ENCODE data around the gene ABCA12.

ABCA12 gene

DNA sequence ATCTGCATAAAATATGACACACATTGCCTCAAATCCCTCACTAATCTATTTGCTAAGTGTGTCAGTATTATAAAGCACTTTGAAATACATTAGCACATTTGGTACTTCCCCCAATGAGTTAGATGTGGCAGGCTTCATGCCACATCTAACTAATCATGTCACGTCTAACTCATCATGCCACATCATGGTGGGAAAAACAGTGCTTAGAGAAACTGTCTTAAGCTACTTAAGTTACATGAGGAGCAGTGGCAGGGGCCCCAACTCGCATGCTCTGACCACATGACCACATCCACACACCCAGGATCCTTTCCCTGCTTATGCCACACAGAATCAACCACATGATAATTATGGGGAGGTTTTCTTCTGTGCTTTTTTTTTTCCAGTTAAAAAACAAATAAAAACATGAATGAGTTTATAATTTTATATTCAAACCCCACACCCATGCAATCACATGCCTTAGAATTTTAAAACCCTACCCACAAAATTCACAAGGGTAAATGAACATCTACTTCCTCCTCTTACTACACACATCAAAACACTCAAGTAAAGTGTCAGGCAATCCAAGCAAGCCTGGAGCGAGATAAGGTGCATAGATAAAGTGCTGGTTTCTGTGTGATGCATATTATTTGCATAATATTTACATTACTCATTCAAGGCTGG lies 1.6 kb downstream of the ABCA12 start:
- DNase-seq: no peak

DNA sequence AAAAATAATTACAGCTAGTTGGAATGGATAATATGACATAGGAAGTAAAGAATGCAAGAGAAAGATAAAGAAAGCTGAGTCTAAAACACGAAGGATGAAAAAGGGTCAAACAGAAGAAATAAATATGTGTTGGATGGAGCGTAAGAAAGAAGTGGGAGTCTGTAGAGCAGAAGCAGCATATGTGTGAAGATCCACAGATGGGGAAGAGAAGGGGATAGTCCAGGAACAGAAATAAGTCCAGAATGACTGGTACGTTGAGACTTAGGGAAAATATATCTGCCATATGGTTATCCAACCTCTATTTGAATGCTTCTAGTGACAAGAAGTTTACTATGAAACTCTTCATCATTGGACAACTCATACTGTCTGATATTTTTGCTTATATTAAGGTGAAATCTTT lies 18.0 kb downstream of the ABCA12 start:
- no peak for DNase-seq

DNA sequence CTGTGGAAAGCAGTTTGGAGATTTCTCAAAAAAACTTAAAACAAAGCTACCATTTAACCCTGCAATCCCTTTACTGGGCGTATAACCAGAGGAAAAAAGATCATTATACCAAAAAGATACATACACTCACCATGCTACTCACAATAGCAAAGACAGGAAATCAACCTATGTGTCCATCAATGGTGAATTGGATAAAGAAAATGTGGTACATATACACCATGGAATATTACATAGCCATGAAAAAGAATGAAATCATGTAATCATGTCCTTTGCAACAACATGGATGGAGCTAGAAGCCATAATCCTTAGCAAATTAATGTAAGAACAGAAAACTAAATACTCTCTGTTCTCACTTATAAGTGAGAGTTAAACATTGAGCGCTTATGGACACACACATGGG lies 18.6 kb downstream of the ABCA12 start:
- no peak for DNase-seq

DNA sequence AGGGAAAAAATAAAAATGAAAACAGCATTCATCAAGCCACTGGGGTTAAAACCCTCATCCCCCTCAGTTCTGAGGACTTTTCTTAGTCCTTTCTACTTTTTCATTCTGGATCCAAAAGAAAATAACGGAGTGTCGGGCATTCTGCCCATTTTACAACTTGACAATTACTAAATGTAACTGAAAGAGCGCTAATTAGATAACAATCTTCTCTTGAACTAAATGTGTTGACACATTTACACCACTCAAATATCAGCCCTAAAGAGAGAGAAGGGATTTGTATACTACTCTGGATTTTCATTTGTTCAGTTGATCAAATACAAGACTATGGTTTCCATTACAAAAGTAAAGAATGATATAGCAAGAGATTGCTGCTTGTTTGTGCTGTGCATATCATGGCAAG lies 27.5 kb downstream of the ABCA12 start:
- DNase-seq: no peak

DNA sequence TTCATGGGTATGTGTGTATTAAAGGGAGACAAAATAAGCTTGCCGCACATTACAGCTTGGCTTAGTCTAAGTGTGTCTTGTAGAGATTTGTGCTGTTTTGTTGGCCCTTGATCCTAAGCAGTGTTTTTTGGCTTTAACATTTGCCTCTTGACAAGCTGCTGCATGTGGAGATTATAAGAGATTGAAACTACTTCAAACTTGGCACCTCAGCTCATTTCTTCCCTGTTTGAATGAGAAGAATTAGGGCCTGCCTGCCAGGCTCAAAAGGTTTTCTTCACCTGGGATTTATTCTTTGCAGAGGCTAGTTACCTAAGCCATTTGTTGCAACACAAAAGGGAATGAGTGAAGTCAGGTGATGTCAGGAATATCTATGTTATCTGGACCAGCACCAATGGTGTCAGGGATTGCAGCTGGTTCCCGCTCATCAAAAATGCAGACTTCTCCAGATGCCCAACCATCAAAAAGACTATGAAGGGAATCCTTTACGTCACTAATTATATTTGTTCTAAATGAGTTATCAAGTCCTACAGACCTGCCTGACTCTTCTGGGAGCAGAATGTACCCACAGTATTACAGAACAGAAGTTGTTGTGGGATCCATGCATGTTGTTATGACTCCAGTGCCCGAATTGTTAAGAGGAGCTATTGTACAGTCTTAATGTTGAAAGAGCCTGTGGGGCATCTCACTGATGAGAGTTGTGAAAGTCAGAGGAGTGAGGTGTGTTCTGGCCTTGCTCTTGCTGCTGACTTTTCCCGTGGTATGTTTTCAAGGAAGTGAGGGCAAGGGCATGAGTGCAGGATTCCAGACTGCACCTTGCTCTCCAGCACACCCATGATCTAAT lies 31.0 kb downstream of the ABCA12 start:
- DNase-seq: no peak

DNA sequence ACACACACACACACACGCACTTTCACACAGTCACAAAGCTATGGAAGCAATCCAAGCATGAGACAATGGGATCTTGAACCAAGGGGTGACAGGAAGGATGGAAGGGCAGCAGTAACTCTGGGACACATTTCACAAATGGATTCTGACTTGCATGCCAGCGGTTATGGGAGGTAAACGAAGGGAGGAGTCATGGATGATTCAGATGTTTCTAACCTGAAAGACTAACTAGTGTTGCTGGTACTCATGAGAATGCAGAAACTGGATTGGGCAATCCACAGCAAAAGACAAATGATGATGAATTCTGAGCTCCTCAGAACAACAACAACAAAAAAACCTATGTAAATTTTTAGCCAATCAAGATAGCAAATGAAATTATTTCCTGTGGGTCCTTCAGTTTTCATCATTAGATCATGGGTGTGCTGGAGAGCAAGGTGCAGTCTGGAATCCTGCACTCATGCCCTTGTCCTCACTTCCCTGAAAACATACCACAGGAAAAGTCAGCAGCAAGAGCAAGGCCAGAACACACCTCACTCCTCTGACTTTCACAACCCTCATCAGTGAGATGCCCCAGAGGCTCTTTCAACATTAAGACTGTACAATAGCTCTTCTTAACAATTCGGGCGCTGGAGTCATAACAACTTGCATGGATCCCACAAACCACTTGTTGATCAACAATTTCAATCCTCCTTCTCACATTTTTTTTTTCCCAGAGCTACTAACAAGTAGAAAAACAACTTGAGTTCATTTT lies 32.6 kb downstream of the ABCA12 start:
- no peak for DNase-seq

DNA sequence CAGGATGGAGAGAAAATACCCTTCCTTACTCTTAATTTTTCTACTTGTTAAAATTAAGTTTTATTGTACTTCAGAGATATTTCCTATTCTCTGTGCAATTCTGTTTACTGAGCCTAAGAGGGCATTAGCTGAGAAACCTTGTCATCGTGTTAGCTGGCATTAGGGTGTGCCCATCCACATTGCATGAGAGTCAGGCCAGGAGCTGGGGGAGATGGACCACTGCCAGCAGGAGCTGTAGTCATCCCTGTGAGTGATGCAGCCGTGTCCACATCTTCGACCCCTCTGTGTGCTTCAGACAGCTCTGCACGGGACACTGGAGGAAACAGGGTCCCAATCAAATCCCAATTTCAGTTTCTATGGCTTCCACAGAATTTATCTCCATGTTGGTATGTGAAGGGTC lies 34.2 kb downstream of the ABCA12 start:
- DNase-seq: no peak

DNA sequence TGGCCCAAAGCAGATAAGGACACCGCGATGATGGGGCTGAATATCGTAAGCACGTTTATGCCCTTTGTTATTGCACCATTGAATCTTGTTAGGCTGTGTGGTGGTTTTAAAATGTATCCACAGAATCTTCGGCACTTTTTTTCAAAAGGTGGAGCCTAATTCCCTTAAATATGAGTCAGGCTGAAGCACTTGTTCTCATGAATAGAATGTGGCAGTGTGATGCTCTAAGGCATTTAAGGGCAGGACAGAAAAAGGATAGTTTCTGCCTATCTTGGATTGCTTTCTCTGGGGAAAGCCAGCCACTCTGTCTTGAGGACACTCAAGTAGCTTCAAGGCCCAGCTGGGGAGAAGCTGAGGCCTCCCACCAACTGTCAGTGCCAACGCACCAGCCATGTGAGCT lies 39.6 kb downstream of the ABCA12 start:
- DNase-seq: no peak

DNA sequence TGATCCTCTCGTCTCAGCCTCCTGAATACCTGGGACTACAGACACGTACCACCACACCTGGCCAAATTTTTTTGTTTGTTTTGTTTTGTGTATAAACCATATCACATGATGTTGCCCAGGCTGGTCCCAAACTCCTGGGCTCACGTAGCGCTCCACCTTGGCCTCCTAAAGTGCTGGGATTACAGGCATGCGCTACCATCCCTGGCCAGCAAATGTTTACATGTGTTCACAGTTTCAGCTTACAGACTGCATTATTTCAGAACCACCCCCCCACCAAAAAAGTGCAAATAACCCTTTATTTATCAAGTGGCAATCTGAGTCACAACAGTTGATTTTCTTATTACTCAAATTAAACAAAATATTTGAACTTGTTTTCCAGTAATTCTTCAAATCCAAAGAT lies 54.3 kb downstream of the ABCA12 start:
- DNase-seq: no peak

DNA sequence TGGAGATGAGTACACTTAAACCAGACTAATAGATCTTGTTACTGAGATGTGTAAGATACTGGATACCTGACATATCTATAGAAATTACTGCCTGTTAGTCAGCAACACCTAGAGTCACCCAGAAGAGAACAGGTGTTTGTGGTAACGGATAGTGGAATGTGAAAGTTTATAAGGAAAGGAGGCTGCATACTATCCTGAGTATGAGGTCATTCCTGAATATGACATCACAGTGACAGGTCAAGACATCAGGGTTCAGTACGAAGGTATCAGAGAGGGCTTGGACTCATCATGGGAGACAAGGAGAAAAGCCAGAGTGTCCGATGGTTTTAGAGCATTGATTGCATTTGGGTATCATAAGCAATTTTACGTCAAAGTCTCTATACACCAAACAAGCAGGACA lies 55.3 kb downstream of the ABCA12 start:
- no peak for DNase-seq

DNA sequence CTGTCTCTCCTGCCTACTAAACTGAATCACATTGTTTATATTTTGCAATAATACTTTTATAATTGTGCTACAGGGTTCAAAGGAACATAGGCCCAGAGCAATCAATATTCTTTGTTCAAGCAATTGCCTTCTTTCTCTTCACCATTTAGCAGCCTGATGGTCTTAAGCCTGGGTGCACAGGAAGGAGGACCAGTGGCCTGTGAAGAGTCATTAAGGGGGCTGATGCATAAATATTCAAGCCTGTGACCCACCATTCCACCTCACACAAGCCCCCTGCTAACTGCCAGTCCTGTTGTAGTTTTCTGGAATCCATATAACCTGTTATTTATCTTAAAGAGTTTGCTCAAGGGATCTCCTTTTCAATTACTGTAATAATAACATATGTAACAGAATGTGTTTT lies 56.0 kb downstream of the ABCA12 start:
- DNase-seq: no peak

DNA sequence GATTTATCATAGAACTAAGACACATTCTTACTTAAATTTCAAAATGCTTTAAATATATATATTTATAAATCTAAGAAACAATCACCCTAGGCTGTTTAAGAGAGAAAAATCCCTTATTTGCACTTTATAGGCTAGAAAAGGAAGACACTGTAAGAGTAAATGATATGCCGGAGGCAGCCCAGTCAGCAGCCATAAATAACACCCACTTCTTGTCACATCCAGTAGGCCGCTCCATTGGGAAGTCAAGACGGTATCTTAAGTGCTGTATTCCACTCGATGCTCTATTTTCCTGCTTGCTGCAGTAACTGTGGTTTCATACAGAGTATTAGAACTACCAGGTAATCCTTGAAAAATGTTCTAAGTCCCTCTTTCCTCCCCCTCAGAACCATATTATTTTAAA lies 57.9 kb downstream of the ABCA12 start:
- no peak for DNase-seq

DNA sequence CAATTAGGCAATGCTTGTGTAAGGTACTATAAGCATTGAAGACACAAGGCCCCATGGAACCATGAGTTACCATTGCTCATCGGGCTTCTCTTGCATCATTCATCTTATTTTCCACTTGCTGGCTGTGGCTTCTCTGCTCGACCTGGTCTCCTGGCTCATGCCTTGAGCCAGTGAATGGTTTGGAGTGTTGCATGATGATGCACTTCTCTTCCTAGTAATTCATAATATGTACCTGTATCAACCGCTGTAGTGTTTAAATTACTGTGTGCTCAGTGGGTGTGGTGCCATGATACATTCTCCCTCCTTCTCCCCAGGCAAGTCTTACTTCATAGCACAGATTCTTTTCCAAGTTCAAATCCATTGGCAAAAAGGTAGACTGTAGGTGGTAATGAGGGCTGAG lies 66.8 kb downstream of the ABCA12 start:
- no peak for DNase-seq

DNA sequence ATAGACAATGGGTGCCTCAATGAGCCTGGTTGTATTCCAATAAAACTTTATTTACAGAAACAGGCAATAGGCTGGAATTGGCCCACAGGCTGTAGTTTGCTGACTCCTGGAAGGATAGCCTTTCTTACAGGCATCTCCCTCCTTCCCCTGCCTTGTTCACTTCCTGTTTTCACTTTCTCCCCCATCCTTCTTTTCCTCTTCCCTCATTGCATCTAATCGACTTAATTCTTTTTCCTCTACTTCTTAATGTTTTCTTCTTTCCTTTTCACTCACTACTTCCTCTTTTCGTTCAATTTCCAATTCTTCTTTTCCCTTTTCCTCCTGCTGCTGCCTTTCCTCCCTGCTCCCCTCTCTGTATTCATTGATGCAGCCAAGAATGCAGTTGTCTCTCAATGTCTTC lies 70.0 kb downstream of the ABCA12 start:
- DNase-seq: no peak

DNA sequence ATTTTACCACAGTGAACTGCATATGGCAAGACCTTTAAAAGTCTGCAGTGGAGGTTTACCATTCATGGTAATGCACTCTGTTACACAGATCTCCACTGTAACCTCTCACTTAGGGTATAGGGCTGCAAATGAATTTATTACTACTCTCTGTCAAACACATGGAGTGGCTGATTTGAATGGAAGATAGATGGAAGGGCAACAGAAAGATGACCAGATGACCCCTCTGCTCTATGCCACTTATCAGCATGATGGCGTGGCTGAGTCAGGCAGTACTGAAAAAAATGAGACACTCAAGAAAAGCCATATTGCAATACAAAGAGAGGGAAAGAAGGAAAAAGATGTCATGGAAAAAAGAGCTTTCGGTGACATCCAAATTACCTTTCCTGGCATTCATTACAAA lies 72.3 kb downstream of the ABCA12 start:
- DNase-seq: no peak

DNA sequence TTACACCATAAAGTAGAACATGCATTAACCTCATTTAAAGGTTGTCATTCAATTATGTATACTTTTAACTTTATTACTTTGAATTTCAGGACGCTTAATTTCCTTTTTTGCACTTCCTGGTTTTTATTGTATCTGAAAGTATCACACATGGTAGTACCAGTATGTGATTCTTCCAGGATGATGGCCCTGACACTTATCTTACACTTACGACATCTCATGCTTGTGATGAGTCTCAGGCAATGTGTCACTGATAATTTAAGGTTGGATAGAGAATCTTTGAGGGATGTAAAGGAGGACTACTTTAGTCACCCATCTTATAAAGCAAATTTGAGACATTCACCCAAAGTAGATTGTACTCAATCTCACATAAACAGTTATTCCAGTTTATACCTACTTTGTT lies 74.9 kb downstream of the ABCA12 start:
- DNase-seq: no peak

DNA sequence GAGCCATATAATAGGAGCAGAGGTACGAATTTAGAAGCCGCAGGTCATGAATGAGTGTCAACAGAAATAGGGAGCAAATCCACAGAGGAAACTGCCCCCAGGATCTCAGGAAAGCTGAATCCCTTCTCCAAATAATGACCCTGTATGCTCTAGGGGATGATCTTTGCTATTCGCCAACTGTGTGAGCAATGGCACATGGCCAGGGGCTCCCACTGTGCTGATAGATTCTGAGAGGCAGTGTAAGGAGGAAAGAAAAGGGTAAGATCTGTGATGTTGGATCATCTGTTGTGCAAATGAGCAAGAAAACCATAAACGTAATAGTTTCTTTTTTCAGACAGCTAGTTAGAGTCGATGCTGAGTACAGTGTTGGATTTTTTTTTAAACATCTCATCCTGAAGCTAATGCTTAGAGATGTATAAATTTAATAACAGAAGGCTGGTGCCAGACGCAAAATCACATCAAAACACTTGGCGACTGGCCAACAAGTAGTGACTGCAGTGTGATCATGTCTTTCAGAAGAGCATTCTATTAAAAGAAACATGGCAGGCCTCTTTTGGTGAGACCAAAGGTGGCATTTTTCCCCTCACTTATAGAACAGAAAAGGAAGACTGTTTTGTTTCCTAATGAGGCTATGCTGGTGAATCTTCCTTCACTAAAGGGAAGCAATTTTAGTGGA lies 77.4 kb downstream of the ABCA12 start:
- DNase-seq: no peak

DNA sequence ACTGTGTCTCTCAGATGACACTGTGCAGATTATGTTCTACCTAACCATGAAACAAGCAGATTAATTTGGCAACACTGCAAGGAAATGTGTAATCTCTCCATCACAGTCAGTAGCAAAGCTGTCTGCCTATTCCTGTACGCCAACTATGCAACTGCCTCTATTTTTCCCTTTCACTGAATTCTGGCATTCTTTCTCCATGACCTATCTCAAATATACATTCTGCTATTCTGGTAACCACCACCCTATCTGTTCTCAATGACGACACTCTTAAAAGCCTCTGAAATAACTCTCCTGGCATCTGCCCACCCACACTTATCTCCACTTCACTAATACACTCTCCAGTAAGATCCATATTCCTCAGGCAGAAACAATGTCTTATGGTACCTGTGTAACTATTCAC lies 78.7 kb downstream of the ABCA12 start:
- DNase-seq: no peak

DNA sequence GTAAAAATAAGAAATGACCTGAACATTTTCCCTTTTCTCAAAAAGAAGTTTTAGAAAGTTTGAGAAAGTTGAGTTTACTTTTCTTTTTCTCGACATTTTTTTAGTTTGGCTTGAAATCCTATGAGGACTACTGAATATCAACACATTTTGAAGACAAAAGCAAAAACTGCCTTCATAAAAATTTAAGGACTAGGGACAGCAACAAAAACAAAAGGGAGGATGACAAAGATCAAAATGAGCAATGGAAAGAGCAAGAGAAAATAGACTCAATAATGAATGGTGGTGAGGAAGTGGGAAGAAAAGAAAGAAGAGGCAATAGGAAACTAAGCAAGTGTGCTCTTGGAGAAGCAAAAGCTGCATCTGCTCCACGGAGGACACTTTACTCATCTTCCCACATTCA lies 82.5 kb downstream of the ABCA12 start:
- DNase-seq: no peak

DNA sequence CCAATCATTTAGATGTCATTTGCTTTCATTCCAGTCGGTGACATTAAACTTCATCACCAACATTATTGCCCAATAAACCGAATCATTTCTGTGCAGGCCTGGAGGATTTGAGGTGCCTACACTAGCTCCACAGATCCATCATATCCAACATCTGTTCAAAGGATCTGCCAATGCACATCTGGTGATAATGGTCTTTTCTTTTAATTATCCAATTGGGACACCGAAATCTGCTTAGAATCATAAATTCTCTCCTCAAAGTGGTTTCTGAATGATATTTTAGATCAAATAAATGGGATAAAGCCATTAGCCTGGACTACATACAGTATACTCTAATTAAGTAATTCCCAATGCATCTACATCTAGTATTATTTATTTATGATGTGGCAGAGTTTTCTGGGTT lies 85.6 kb downstream of the ABCA12 start:
- DNase-seq: no peak

DNA sequence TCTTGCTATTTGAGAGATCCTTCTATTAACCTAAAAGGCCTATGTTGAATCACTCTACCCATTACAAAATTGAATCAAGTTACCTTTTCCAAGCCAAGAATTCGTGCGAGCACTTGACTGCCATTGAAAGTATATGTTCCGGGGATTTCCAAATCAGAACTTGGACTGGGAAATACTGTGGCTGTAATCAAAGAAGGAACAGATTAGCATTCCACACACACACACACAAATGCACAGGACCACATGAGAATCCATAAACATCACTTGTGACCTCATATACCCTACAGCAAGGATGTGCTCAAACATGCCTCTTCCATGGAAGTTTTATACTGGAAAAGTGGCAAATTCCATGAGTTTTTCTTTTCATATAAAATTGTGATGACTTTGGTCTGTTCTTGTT lies 86.0 kb downstream of the ABCA12 start:
- DNase-seq: no peak

DNA sequence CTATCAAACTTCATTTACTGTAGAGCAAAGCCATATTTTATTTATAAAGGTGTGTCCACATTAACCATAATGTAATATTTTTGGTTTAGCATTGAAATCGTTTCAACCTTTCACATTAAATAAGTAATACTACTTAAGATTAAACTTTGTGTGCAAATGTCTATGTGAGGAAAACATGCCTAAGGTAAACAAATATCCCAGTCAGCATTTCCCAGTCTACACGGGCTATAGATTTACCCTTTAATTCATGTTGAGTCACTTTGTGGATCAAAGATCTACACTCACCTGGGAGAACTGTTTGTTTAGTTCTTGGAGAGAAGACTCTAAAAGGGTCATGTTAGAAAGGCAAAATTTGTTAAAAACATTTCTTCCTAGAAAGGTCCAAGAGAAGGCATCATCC lies 89.1 kb downstream of the ABCA12 start:
- no peak for DNase-seq

DNA sequence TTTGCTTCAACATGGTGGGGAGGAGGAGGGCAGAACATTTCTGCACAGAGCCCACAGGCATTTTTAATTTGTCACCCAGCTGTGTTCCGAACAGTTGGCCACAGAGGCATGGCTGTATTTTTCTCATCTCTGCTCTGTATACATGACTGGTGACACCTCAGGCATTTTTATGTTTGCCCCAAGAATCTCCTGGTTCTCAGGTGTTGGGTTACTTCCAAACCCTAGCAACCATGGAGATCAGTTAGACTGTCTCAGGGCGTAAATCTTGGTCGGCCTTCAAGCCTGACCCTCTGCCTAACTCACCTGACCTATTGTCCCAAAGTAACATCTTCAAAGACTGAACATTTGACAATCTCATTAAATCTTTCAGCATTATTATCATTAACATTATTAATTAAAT lies 100.0 kb downstream of the ABCA12 start:
- DNase-seq: no peak

DNA sequence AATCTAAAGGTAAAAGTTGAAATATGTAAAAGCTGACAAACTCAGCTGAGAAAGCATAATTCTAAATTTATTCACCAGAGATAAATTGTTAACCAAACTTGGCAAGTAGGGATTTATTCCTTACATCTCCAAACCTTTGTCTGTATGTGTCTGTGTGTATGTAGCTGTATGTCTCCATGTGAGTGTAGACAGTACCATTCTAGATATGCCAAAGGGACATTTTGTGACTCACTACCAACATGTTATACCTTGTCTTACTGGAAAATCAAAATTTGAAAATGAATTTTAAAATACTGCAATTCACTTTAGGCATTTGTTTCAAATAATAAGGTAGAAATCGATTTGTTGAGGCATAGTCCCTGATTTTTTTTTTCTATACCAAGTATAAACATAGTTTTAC lies 102.1 kb downstream of the ABCA12 start:
- no peak for DNase-seq

Data from activated T-cell treated with anti-CD3 and anti-CD28 coated beads for 4 hours (primary cell).